NCI-H2081 treated with DMSO at 0.1 percent for 48 hours (cell line): ENCODE measurements around the gene SBF1.
"Not testable (repeated sequence)": the region's sequence is repeated elsewhere in the genome, so short reads cannot be mapped to it uniquely, and the experiment has no call there.

ENCODE experiments used
- DNase-seq: peaks from one replicate; lab custom pipeline; 2025; lab: John Stamatoyannopoulos, UW

Gene SBF1

DNA sequence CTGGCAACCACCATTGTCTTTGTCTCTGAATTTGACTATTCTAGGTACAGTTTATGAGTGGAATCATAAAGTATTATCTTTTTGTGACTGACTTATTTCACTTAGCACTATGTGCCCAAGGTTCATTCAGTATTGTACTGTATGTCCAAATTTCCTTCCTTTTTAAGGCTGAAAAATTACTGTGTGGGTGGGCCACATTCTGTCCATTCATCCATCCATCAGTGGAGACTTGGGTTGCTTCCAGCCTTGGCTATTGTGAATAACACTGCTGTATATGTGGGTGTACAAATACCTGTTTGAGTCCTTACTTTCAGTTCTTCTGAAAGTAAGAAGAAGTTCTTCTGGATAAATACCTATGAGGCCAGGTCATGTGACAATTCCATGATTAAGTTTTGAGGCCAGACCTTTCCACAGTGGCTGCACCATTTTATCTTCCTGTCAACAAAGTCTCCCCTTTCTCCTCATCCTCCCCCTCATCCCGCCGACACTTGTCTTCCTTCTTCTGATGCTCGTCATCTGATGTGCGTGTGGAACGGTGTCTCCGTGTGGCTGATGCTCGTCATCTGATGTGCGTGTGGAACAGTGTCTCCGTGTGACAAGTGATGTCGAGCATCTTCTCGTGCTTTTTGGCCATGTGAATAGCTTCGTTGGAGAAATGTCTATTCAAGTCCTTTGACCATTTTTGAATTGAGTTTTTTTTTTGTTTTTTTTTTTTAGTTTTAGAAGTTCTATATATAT lies 49.5 kb downstream of the SBF1 start:
- no peak for DNase-seq

DNA sequence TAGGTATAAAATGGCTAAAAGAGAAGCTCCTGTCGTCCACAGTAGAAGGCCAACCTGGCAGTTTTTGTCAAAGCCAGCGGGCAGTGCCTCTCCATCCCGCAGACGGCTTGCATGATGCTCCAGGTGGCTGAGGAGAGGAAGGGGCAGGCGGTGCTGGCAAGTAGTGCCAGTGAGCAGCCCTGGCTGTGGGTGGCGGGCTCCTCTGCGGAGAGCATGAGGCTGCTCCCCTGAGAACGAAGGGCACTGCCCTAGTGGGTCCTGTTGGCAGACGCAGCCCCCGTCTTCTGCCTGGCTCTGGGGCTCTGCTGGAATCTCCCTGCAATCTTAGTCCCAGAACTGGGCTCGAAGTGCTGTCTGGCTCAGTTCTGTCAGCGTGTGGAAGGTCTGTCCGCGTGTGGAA lies 50.9 kb downstream of the SBF1 start:
- DNase-seq = no peak

DNA sequence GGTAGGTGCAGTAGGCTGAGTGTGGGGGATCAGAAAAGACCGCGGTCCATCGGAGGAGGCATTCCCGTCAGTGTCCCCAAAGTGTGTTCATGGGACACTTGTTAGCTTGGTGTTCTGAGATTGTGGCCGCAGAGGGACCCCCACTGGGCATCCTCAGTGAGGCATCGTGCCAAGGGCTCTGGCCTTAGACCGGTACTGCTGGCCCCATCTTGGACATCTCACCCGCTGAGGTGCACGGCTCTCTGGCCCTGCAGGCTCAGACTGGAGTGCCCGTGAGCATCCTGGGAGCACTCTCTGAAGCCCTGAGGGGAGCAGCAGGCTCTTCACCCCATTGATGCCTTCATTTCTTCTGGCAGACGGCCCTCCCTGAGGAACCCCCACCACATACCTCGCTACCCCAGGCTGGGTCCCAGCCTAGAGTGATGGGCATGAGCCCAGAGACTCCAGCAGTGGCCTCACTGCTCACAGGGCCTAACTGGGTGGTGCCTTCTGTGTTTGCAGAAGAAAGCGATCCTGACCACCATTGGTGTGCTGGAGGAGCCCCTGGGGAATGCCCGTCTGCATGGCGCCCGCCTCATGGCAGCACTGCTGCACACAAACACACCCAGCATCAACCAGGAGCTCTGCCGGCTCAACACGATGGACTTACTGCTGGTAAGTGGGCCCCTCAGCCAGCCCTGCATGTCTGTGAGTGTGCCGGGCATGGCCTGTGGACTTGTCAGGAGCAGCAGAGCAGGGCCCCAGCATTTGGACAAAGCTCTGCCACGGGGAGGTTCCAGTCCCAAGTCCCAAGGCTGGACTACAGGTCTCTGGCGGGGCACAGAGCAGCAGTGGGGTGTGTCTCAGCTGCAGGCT lies 51.6 kb downstream of the SBF1 start:
- no peak for DNase-seq

DNA sequence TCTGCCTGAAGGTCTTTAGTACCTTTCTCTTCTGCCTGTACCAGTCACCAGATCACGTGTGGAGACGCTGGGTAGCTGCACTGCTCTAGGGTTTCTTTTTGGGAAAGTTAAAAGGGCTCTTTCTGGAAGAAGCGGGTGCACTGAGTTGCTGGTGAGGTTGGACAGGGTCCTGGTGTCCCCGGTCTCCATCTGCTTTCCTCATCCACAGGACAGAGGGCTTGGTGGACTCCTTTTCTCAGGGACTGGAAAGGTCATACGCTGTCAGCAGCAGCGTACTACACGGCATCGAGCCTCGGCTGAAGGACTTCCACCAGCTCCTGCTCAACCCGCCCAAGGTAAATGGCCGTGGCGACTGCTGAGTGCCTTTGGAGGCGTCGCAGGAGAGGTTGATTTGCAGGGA lies 52.8 kb downstream of the SBF1 start:
- DNase-seq = no peak

DNA sequence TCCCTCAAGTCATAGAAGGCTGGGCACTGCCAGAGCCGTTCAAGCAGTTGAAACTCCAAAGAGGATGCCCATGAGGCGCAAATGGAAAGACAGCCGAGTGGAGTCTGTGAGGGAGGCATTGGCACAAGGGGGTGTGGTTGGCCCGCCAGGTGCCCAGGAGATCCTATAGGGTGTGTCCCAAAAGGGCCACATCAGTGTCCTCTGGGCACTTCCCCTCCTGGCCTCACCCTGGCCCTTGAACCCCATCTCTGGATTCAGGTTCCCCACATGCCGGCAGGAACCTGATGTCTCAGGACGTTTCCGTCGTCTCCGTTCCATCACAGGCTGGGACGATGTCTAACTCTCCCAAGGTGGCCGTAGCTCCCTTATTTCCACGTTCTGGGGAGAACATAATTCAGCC lies 54.3 kb downstream of the SBF1 start:
- DNase-seq = no peak

DNA sequence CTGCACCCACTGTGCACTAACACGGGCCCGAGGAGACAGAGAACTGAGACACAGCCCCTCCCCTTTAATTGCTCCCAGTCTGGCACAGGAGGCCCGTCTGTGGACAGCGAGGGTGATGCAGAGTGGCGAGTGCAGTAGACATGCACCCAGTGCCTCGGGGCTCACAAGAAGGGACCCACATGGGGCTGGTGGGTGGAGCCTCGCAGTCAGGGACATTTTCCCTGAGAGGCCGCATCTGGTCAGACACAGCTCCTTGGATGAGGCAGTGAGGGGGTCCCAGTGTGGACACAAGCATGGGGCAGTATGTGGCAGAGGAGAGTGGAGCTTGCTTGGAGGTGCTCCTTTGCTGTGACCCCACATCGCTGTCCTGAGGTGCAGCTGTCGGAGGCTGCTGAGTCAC lies 54.8 kb downstream of the SBF1 start:
- DNase-seq = no peak

DNA sequence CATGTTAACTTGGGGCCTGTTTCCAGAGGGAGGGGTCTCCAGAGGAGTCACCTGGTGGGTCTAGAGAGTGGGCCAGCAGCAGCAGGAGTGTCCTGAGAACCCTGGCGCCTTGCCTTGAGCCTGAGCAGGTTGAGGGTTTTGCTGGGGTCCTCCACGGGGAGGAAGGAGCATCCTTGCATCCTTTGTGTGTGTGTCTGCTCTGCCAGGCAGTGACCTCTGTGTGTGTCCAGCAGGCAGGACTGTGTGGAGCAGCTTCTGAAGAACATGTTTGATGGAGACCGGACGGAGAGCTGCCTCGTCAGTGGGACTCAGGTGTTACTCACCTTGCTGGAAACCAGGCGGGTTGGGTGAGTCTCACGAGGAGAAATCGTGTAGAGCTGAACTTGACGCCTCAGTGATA lies 55.7 kb downstream of the SBF1 start:
- no peak for DNase-seq

DNA sequence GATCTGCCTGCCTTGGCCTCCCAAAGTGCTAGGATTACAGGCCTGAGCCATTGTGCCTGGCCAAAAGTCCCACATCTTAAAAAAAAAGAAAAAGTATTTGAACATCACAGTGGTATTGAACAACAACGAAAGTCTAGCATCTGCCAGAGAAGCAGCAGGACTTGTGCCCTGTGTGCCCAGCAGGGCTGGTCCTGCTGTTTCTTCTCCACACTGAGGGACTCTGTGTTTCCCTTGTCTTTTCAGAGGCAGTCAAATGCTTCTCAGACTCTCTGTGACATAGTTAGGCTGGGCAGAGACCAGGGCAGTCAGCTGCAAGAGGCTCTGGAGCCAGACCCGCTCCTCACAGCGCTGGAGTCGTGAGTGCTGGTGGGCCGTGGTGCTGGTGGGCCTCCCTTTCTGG lies 56.2 kb downstream of the SBF1 start:
- no peak for DNase-seq

DNA sequence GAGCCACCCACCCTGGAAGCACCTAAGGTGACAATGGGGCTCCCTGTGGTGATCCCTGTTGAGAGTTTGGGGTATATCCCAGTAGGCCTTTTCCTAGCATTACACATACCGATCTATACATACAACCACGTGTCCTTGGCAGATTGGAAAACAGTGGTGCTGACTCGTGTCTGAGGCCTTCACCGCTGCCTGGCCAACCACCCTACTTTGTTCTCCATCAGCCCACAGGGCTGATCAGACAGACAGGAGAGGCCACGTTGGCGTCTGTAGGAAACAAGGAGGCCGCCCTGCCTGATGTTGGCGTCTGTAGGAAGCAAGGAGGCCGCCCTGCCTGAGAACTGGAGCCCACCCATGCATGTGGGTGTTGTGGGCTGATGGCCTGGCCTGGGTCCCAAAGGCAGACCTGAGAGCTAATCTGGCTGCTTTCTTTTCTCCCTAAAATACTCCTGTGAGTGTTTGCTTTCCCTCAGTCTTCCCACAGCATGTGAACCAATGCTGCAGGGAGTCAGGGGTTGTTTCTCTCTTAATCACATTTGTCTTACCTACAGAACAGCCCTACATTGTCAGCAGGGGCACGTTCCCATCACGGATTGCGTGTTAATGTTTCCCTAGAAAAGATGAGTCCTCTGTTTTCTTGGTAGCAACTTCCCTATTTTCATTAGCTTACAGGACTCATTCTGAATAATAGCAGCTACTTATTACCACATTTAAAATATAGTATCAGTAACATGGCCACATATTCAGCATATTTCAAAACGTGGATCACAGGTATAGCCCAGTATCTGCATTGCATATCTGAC lies 57.2 kb downstream of the SBF1 start:
- no peak for DNase-seq

DNA sequence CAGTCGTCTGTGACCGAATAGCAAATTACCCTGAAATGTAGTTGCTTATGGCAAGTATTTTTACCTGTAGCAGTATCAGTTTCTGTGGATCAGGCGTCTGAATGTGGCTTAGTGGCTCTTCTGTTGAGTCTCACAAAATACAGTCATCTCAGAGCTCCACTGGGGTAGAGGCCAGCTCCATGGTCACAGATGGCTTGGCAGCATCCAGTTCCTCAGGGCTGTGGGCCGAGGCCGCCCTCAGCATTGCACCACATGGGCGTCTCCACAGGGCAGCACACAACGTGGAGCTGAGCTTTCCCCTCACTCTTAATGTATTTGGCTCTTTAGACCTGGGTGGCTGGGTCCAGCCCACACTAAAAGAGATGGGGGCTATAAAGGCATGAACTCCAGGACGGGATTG lies 57.8 kb downstream of the SBF1 start:
- DNase-seq = no peak

DNA sequence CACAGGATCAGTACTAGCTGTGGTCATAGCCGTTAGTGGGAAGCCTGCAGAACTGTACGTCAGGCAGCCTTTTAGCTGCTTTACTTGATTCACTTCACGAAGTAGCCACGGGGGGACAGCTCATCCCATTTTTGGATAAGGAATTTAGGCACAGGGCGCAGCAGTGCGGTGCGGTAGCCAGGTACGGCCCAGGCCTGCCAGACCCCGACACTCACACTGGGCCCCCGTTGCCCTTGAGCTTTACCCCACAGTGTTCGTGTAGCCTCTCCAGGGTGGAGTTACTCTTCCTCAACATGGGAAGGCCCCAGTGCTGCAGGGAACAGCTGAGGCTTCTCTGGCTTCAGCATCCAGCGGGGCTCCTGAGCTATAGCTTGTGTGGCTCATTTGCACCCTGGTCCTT lies 59.4 kb downstream of the SBF1 start:
- DNase-seq = no peak

DNA sequence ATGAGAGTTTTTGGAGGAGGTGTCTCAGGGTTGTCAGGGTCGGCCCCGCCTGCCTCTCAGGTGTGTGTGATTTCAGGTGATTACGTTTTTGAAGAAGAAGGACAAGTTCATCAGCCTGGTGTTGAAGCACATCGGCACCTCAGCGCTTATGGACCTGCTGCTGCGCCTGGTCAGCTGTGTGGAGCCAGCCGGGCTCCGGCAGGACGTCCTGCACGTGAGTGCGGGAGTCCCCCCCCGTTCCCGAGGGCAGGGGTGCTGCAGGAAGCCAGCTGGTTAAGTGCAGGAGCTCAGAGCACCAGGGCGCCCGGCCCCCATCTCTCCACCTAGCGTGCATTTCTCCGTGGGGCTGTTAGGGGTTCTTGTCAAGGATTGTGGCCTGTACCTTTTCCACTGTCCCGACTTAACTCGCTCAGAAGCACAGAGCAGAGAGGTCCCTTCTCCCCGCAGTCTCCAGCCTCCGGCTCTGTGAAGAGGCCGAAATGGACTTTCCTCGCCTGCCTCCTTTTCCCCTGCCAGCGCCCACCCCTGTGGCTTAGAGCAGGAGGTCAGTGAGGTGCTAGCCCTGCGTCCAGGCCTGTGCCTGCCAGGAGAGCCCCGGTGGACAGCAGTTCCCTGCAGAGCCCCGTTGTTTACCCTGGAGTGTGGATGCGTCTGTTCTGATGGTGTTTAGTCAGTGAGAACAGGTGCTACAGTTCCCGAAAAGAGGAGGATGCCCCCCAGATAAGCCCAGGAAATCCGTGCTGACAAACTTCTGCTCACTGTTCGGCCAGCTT lies 60.2 kb downstream of the SBF1 start:
- DNase-seq = no peak

DNA sequence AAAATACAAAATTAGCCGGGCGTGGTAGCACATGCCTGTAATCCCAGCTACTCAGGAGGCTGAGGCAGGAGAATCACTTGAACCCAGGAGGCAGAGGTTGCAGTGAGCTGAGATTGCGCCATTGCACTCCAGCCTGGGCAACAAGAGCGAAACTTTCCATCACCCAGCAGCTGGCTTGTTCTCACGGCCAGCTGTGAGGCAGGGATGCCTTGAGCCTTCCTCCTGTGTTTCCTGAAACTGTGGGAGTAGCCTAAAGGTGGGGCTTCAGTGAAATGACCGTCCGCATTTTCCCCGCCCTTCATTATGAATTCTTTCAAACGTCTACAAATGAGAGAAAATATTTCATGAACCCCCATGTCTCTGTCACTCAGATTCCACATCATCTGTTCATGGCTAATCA lies 65.9 kb downstream of the SBF1 start:
- not testable (repeated sequence) for DNase-seq

DNA sequence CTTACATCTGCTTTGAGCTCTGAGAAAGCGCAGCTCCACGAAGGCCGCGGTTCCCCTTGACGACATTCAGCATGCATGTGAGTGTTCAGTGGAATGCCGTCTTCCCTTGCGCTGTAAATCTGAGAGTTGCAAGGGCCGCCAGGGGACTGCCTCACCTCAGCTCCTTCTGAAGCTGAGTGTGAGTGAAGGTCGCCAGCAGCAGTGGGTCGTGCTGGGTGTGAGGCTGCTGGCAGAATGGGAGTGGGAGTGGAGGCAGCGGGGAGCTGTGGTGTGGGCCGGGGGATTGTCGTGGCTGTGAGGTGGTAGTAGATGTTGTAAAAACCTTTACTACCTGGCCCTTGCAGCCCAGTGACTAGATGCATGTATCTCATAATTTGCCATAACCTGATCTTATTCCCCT lies 66.5 kb downstream of the SBF1 start:
- no peak for DNase-seq

DNA sequence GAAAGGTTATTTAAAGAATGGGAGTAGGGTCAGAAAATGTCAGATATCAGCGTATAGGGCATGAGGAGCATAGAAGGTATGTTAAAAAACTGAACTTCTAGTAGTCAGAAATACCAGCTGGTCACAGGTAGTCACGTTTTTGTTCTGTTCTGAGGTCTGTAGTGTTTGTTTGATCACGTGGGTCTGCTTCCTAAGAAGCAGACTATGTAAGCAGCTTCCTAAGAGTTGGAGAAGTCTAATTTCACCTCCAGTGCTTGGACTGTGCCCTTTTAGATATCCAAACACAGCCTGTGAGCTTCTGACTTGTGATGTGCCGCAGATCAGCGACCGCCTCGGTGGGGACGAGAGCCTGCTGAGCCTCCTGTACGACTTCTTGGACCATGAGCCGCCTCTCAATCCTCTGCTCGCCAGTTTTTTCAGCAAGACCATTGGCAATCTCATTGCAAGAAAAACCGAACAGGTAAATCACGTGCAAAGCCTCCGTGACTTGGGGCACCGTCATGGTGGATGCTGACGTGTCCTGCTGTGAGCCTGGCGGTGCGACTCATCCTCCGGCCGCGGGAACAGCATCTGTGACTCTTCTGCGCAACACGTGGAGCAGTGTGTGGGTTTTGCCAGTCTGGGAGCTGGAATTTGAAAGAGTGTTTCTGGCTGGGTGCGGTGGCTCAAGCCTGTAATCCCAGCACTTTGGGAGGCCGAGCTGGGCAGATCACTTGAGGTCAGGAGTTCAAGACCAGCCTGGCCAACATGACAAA lies 68.2 kb downstream of the SBF1 start:
- no peak for DNase-seq

DNA sequence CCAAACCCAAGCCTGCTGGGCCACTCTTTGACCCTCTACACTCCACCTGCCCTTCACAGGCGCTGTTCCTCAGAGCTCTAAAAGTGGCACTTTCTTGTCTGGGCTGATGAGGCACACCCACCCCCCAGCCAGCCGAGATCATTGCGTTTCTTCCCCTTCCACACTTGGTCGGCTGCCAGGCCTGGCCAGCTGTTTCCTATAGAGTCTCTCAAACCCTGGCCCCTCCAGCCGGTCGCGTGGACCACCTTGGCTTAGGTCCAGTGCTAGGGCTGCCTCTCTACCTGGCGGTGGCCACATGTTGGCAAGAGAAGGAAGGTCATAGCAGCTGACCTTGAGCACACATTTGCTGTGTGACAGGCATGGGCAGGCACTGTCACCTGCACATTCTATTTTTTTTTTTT lies 71.1 kb downstream of the SBF1 start:
- no peak for DNase-seq

DNA sequence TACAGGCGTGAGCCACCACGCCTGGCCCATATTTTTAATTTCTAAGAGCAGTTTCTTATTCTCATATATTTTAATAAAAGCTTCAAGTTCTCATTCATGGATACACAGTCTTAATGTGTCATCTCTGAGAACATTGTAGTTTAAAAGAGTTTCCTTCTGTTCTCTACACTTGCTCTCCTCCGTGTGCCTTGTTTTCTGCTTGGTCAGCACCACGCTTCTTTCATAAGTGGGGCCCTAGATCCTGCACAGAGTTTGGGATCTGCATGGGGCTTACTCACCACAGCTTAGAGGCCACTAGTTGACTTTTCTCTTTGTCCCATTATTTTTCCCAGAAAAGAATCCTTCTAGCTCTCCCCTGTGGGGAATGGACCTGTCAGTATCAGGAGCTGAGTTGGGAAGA lies 72.9 kb downstream of the SBF1 start:
- no peak for DNase-seq

DNA sequence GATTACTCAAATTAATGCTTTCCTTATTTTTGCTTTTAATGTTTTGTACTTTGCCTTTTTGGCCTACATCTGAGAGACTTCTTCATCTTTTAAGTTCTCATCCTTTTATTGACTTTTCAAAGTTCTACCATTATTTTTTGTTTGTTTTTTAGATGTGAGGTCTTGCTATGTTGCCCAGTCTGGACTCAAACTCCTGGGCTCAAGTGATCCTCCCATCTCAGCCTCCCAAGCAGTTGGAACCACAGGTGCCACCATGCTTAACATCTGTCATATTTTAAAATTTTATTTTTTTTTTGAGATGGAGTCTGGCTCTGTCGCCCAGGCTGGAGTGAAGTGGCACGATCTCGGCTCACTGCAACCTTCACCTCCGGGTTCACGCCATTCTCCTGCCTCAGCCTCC lies 73.9 kb downstream of the SBF1 start:
- DNase-seq = no peak

DNA sequence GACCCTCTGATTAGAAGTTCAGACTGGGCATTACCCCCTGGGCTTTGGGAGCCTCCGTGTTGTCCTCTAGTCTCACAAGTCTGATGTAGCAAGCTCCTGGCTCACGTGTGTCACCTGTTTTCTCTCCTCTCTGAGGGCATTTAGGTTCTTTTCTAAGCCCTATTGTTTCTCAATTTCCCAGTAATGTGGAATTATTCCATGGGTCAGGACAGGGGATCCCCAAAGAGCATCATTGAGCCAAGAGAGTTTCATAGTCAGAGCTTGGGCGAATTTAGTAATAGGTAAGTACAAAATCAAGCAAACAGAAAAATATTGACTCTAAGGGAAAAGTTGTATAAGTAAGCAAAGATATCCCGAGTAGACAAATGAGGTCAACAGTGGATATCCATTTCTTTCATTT lies 74.4 kb downstream of the SBF1 start:
- DNase-seq = no peak

DNA sequence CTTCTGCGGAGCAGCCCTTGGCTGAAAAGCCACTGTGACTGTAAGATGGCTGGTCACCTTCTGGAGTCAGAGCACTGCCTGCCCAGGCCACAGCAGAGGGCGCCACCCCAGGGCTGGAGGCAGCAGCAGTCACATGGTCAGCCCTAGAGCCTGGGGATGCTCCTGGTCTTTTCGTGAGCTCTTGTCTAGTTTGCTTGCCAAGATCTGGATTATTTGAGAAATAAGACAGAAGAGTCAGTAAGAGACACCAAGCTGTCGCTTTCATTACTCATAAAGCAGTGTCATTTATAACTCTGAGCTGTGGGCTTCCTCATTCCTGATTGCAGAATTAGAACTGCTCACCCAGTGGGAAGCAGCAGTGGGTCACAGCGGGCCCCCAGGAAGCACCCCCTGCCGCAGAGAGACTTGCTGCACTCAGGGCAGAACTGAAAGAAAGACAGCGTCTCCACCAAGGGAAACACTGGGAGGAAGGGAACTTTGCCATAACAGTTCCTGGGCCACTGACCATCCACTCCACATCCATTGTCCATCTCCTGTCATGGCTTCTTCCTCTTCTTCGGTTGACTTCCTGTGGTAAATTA lies 75.0 kb downstream of the SBF1 start:
- no peak for DNase-seq
